Measurements from ENCODE around the gene USH2A.

- TF ChIP-seq, protein P1, sequence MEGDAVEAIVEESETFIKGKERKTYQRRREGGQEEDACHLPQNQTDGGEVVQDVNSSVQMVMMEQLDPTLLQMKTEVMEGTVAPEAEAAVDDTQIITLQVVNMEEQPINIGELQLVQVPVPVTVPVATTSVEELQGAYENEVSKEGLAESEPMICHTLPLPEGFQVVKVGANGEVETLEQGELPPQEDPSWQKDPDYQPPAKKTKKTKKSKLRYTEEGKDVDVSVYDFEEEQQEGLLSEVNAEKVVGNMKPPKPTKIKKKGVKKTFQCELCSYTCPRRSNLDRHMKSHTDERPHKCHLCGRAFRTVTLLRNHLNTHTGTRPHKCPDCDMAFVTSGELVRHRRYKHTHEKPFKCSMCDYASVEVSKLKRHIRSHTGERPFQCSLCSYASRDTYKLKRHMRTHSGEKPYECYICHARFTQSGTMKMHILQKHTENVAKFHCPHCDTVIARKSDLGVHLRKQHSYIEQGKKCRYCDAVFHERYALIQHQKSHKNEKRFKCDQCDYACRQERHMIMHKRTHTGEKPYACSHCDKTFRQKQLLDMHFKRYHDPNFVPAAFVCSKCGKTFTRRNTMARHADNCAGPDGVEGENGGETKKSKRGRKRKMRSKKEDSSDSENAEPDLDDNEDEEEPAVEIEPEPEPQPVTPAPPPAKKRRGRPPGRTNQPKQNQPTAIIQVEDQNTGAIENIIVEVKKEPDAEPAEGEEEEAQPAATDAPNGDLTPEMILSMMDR (IDR thresholded peaks at IDR 0.05; ENCODE audit: low read length) = no peak
- TF ChIP-seq EZH2 (optimal IDR thresholded peaks at IDR 0.05; ENCODE audit: low read depth, low read length) = no peak
- TF ChIP-seq EZH2phosphoT487 (IDR thresholded peaks at IDR 0.05; ENCODE audit: low read length) = no peak
Measured at GRCh38 chr1:216332003-216332402, 91.2 kb downstream of the USH2A start.
